ENCODE measurements around the gene NT5C1B.

Gene NT5C1B

DNA sequence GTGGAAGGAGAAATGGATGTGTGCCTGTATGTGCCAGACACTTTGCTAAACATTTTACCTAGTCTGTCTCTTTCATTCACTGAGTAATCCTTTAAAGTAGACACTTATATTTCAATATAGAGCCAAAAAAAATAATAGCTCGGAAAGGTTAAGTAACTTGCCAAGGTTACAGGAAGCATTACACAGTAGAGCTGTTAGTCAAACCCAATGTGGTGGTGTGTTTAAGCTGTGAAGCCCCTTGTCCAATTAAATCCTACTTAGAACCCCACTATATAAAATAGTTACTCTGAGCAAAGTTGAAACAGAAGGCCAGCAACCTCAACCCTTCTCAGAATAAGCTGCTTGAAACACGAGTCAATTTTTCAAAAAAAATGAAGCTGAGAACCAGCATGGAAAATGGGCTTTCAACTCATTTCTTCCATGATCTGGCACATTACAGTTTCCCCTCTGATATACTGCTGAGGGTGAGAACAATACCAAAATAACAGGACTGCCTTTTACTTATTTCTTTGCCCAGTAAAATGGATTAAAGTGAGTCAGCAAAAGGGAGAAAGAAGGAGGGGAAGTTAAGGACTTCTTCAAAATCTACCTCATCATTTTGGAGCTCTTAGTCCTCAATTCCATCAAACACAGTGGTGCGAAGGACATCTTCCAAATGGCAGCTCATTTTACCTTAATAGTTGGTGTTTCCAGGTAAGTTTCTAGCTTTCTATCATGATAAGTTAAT, 36.9 kb downstream of the NT5C1B start:
- H3K4me2 ChIP-seq (ENCODE audit: low read length): no peak overlapping the region
- H3K27me3 ChIP-seq (ENCODE audit: low read depth, low read length): no peaks in the 10 kb centered on the region
- TF ChIP-seq, protein P1, sequence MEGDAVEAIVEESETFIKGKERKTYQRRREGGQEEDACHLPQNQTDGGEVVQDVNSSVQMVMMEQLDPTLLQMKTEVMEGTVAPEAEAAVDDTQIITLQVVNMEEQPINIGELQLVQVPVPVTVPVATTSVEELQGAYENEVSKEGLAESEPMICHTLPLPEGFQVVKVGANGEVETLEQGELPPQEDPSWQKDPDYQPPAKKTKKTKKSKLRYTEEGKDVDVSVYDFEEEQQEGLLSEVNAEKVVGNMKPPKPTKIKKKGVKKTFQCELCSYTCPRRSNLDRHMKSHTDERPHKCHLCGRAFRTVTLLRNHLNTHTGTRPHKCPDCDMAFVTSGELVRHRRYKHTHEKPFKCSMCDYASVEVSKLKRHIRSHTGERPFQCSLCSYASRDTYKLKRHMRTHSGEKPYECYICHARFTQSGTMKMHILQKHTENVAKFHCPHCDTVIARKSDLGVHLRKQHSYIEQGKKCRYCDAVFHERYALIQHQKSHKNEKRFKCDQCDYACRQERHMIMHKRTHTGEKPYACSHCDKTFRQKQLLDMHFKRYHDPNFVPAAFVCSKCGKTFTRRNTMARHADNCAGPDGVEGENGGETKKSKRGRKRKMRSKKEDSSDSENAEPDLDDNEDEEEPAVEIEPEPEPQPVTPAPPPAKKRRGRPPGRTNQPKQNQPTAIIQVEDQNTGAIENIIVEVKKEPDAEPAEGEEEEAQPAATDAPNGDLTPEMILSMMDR (IDR thresholded peaks at IDR 0.05; ENCODE audit: low read depth, low read length): no peak
- no peak for TF ChIP-seq EZH2phosphoT487 (IDR thresholded peaks at IDR 0.05; ENCODE audit: low read depth)
- H3K4me3 ChIP-seq (ENCODE audit: low read length): no peak overlapping the region
- no peak overlapping the region for H3K9ac ChIP-seq (ENCODE audit: low read length)
- H3K79me2 ChIP-seq (ENCODE audit: low read length): peaks cover 3% of the 10 kb centered on the region; the same call in 1 of the 2 replicates
- peaks cover 13% of the 10 kb centered on the region for H3K36me3 ChIP-seq (replicated peaks; ENCODE audit: low read depth, low read length)
- no peak overlapping the region for H3K27ac ChIP-seq (ENCODE audit: low read length)
- no peaks in the 10 kb centered on the region for H4K20me1 ChIP-seq (ENCODE audit: insufficient read depth, low read length)
- no peak overlapping the region for H2AFZ ChIP-seq (ENCODE audit: low read depth, low read length)
- H3K9me3 ChIP-seq (ENCODE audit: insufficient read depth, low read length): no peaks in the 10 kb centered on the region
- no peaks in the 10 kb centered on the region for H3K4me1 ChIP-seq (ENCODE audit: low read length)

GRCh38 chr2:18551623-18552022, 37.7 kb downstream of the NT5C1B start:
- 0 out of 2 replicates have a peak, but pooled peaks cover 3% of the 10 kb centered on the region for H3K79me2 ChIP-seq (ENCODE audit: low read length)
- H3K4me2 ChIP-seq (ENCODE audit: low read length): no peak overlapping the region
- H3K4me1 ChIP-seq (ENCODE audit: low read length): no peaks in the 10 kb centered on the region
- H3K9ac ChIP-seq (ENCODE audit: low read length): no peak overlapping the region
- H4K20me1 ChIP-seq (ENCODE audit: insufficient read depth, low read length): no peaks in the 10 kb centered on the region
- TF ChIP-seq, protein P1 (IDR thresholded peaks at IDR 0.05; ENCODE audit: low read depth, low read length): no peak
- no peak for TF ChIP-seq EZH2phosphoT487 (IDR thresholded peaks at IDR 0.05; ENCODE audit: low read depth)
- no peaks in the 10 kb centered on the region for H3K9me3 ChIP-seq (ENCODE audit: insufficient read depth, low read length)
- no peaks in the 10 kb centered on the region for H3K27me3 ChIP-seq (ENCODE audit: low read depth, low read length)
- no peak overlapping the region for H3K27ac ChIP-seq (ENCODE audit: low read length)
- peaks cover 13% of the 10 kb centered on the region for H3K36me3 ChIP-seq (replicated peaks; ENCODE audit: low read depth, low read length)
- no peak overlapping the region for H2AFZ ChIP-seq (ENCODE audit: low read depth, low read length)
- H3K4me3 ChIP-seq (ENCODE audit: low read length): no peak overlapping the region

GRCh38 chr2:18551169-18551568, 38.2 kb downstream of the NT5C1B start:
- Histone ChIP-seq H3K4me3 (ENCODE audit: low read length) (no peak overlapping the region), H3K9me3 (ENCODE audit: insufficient read depth, low read length) (no peaks in the 10 kb centered on the region), H3K79me2 (ENCODE audit: low read length) (no peaks in the 10 kb centered on the region), H3K4me1 (ENCODE audit: low read length) (no peaks in the 10 kb centered on the region), H3K36me3 (replicated peaks; ENCODE audit: low read depth, low read length) (peaks cover 13% of the 10 kb centered on the region), H3K27me3 (ENCODE audit: low read depth, low read length) (no peaks in the 10 kb centered on the region), H4K20me1 (ENCODE audit: insufficient read depth, low read length) (no peaks in the 10 kb centered on the region), H3K27ac (ENCODE audit: low read length) (no peak overlapping the region), H3K9ac (ENCODE audit: low read length) (no peak overlapping the region), H3K4me2 (ENCODE audit: low read length) (no peak overlapping the region), H2AFZ (ENCODE audit: low read depth, low read length) (no peak overlapping the region)
- TF ChIP-seq, protein P1 (IDR thresholded peaks at IDR 0.05; ENCODE audit: low read depth, low read length): no peak
- TF ChIP-seq EZH2phosphoT487 (IDR thresholded peaks at IDR 0.05; ENCODE audit: low read depth): no peak

- Histone ChIP-seq H3K36me3 (replicated peaks; ENCODE audit: low read depth, low read length) (peaks cover 10% of the 10 kb centered on the region), H3K4me3 (ENCODE audit: low read length) (no peak overlapping the region), H3K79me2 (ENCODE audit: low read length) (no peaks in the 10 kb centered on the region), H3K27ac (ENCODE audit: low read length) (no peak overlapping the region), H4K20me1 (ENCODE audit: insufficient read depth, low read length) (no peaks in the 10 kb centered on the region), H3K9me3 (ENCODE audit: insufficient read depth, low read length) (no peaks in the 10 kb centered on the region), H3K9ac (ENCODE audit: low read length) (no peak overlapping the region), H3K4me1 (ENCODE audit: low read length) (no peaks in the 10 kb centered on the region), H2AFZ (ENCODE audit: low read depth, low read length) (no peak overlapping the region), H3K27me3 (ENCODE audit: low read depth, low read length) (no peaks in the 10 kb centered on the region), H3K4me2 (ENCODE audit: low read length) (no peak overlapping the region)
- TF ChIP-seq, protein P1 (IDR thresholded peaks at IDR 0.05; ENCODE audit: low read depth, low read length): no peak
- TF ChIP-seq EZH2phosphoT487 (IDR thresholded peaks at IDR 0.05; ENCODE audit: low read depth): no peak
Observed at GRCh38 chr2:18550433-18550832, 38.9 kb downstream of the NT5C1B start.
